Measurements from ENCODE around the gene PRSS33.

GRCh38 chr16:2775131-2775716, 12.1 kb downstream of the PRSS33 start:
- TF ChIP-seq CTCF (IDR thresholded peaks at IDR 0.05; ENCODE audit: low read depth, low read length) (no peak), POLR2A (IDR thresholded peaks at IDR 0.05; ENCODE audit: extremely low read depth, insufficient read length) (no peak)

Measured in NB4 (cell line).